ENCODE measurements around the gene RGS8.
"Not testable (repeated sequence)": the region's sequence is repeated elsewhere in the genome, so short reads cannot be mapped to it uniquely, and the experiment has no call there.

The RGS8 gene

GRCh38 chr1:182702826-182703524 is 18.6 kb upstream of the RGS8 start:
- H3K27ac ChIP-seq, result peak overlapping the region; percentile 58; the same call in 1 of the 2 replicates
- TF ChIP-seq ZFX (IDR thresholded peaks at IDR 0.05) (no peak), CTCF (conservative IDR thresholded peaks at IDR 0.05) (no peak)

- H3K27ac ChIP-seq, result no peak overlapping the region
- TF ChIP-seq ZFX (IDR thresholded peaks at IDR 0.05) (no peak), CTCF (conservative IDR thresholded peaks at IDR 0.05) (no peak)
Measured at GRCh38 chr1:182700351-182700709, 15.9 kb upstream of the RGS8 start.

DNA sequence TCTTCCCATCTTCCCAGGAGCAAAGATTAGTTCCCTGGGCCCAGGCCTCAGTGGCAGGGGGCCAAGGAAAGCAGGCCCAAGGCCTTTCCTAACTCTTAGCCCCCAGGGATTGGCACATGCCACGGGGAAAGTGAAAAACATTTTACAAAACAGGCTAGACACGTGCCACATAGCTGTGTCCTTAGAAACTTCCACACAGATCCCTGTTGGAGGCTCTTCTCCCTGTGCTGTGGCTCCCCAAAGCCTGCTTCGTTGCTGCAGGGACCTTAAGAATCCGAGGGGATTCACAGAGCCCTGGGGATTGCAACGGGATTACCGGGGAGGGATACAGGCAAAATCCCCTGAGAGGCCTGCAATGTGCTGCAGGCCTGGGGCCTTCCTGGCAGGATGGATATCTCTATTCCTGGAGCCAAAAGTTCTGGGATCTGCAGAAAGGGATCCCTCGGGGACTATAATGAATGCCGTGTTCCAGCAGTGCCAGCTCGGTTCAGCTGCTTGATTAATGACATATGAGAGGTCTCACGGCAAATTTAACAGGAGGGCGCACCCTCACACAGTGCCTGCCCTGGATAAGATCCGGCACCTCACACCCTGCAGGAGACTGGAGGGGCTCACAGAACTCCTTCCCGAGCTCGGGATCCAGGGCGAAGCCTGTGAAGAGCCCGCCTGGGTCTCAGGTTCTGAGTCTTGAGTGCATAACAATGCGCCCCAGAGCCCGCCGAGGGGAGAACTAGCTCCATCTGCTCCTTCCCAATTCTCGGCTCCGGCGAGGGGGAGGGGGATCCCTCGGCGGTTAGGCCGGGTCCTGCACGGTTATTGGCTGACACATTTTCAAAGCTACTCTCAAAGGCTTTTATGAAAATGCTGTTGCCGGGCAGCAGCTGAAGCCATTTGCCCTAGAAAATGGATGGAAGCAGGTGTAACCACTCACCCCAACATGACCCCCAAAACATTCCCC is 15.3 kb upstream of the RGS8 start:
- H3K27ac ChIP-seq, result no peak overlapping the region

DNA sequence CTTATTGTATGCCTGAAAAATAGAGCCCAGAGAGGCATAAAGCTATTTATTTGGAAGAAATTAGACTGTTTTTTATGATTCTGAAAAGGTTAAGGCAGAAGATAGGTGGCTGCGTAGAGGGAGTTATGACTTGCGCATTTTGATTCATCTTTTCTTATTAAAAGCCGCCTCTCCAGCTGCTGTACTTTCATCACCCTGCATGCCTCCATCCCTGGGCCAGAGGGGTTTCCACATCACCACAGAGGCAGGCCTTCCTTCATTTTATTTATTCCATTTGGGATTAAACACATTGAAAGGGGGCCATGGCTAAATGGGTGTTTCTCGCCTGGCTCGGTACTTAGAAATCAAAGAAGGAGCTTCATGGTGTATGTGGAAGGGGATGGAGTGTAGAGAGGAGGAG is 14.6 kb upstream of the RGS8 start:
- H3K27ac ChIP-seq, result no peak overlapping the region
- TF ChIP-seq ZFX (IDR thresholded peaks at IDR 0.05), result no peak
- no peak for TF ChIP-seq CTCF (conservative IDR thresholded peaks at IDR 0.05)

More for the DNA sequence above, 15.3 kb upstream of the RGS8 start:
- TF ChIP-seq ZFX (IDR thresholded peaks at IDR 0.05), result no peak
- no peak for TF ChIP-seq CTCF (conservative IDR thresholded peaks at IDR 0.05)

- not testable (repeated sequence) for H3K27ac ChIP-seq
Measured at GRCh38 chr1:182693139-182693538, 8.8 kb upstream of the RGS8 start.

DNA sequence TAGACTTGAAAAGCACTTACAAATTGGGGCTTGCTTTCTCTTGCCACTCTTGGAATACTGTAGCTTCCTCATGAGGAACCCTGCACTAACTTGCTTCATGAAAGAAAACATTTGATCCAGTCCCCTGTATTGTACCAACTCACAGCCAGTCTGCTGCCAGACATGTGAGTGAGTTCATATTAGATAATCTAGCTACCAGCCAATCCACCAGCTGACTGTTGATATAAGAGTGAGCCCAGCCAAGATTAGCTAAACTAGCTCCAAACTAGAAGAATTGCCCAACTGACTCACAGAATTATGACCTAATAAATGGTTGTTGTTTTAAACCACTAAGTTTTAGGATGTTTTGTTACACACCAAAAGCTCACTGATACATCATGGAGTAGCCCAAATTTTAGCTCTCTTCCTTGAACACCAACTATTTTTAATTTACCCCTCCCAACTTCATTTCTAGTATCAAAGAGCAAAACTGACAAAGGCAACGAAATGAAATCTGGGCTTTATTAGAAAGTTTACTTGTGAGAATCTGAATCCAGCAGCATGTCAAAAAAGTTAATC is 6.6 kb upstream of the RGS8 start:
- TF ChIP-seq CTCF (conservative IDR thresholded peaks at IDR 0.05) (no peak), ZFX (IDR thresholded peaks at IDR 0.05) (no peak)
- no peak overlapping the region for H3K27ac ChIP-seq

- no peak overlapping the region for H3K27ac ChIP-seq
Measured at GRCh38 chr1:182688436-182689205, 4.2 kb upstream of the RGS8 start.

More at GRCh38 chr1:182688436-182689205, 4.2 kb upstream of the RGS8 start:
- TF ChIP-seq ZFX (IDR thresholded peaks at IDR 0.05) (no peak), CTCF (conservative IDR thresholded peaks at IDR 0.05) (no peak)
